Endothelial cell of umbilical vein (primary cell): ENCODE results near the gene NEK8. TPM values are rescaled to one million over a fixed set of nuclear protein-coding genes. Genes with fewer than 3 reads are reported as not detected.
"Not testable (repeated sequence)": the region's sequence is repeated elsewhere in the genome, so short reads cannot be mapped to it uniquely, and the experiment has no call there.

ENCODE experiments used
- BruUV-seq: library from RNA; stranded (reverse); fragments of 400-500 nt; replicated peaks from 2 replicates; lab custom pipeline; 2021; lab: Mats Ljungman, UMichigan
- CTCF ChIA-PET: fragments of 300-600, 350-600 bp; sonication (Branson Sonifier 250); formaldehyde crosslinking; loops from one replicate; lab custom pipeline; 2021; ENCODE audit warnings: antibody characterized with exemption, inconsistent platforms; lab: Charles Lee
- POLR2A ChIA-PET: fragments of 300-600, 350-600 bp; sonication (Branson Sonifier 250); formaldehyde crosslinking; loops from one replicate; lab custom pipeline; 2021; ENCODE audit warnings: antibody characterized with exemption, inconsistent platforms; lab: Charles Lee
- DNase-seq: peaks from one replicate; pipeline ENCODE4 v3.0.0-alpha.2; 2011; ENCODE audit warnings: low read depth, low spot score
- FAIRE-seq: peaks from 2 replicates; lab custom pipeline; 2011; peaks lifted over from hg19 to GRCh38; lab: Jason Lieb, UNC
- H2AFZ ChIP-seq: 2 replicates; pipeline ENCODE4 v1.6.0; 2012; ENCODE audit warnings: low read depth, low read length, control low read depth, inconsistent platforms
- H3K27ac ChIP-seq: 2 replicates; pipeline ENCODE4 v1.5.1; 2011; ENCODE audit warnings: low read depth, mild to moderate bottlenecking, control low read depth, low read length, moderate library complexity; ENCODE audit not compliant: insufficient read depth
- H3K27me3 ChIP-seq, 2 experiments: 2 replicates each; pipeline versions ENCODE4 v1.6.0 to v1.6.1; 2011; ENCODE audit warnings: low read length in 2 of 2, mixed read lengths in 1 of 2; ENCODE audit not compliant: control insufficient read depth in 2 of 2, insufficient read depth in 2 of 2
- H3K36me3 ChIP-seq, 2 experiments: 2 replicates in 1 of 2; 3 replicates in 1 of 2; pipeline ENCODE4 v1.5.1; 2011; ENCODE audit warnings: low read length in 2 of 2, mild to moderate bottlenecking in 1 of 2, moderate library complexity in 1 of 2; ENCODE audit not compliant: control insufficient read depth in 2 of 2, insufficient read depth in 2 of 2; ENCODE audit errors: extremely low read depth in 1 of 2
- H3K4me1 ChIP-seq: 3 replicates; pipeline ENCODE4 v1.5.1; 2011; ENCODE audit warnings: mild to moderate bottlenecking, low read length; ENCODE audit not compliant: control insufficient read depth, insufficient read depth; ENCODE audit errors: extremely low read depth
- H3K4me2 ChIP-seq: 2 replicates; pipeline ENCODE4 v1.6.1; 2011; ENCODE audit warnings: low read length, control low read depth, mixed read lengths; ENCODE audit not compliant: insufficient read depth
- H3K4me3 ChIP-seq, 3 experiments: fragments of 200-600 bp in 1 of 3; sonication (generic), shearing (Covaris generic) in 1 of 3; replicated peaks in 1 of 3; 2 replicates each; pipeline ENCODE4 v1.5.1; 2011 to 2016; ENCODE audit warnings: control low read depth in 3 of 3, low read length in 3 of 3, mild to moderate bottlenecking in 2 of 3, inconsistent platforms in 1 of 3, low read depth in 1 of 3, moderate library complexity in 1 of 3; ENCODE audit not compliant: insufficient read depth in 1 of 3
- H3K79me2 ChIP-seq: 2 replicates; pipeline ENCODE4 v1.6.0; 2012; ENCODE audit warnings: low read length, inconsistent platforms; ENCODE audit not compliant: control insufficient read depth, insufficient read depth
- H3K9ac ChIP-seq: replicated peaks from 2 replicates; pipeline ENCODE3; 2011; ENCODE audit warnings: low read length, control low read depth; ENCODE audit not compliant: insufficient read depth; ENCODE audit errors: extremely low read depth
- H3K9me1 ChIP-seq: replicated peaks from 3 replicates; pipeline ENCODE4 v1.6.0; 2011; ENCODE audit warnings: mild to moderate bottlenecking, low read length; ENCODE audit not compliant: control insufficient read depth, insufficient read depth; ENCODE audit errors: extremely low read depth
- H3K9me3 ChIP-seq: replicated peaks from 2 replicates; pipeline ENCODE4 v1.5.1; 2012; ENCODE audit warnings: low read length, inconsistent platforms; ENCODE audit not compliant: control insufficient read depth, insufficient read depth
- H4K20me1 ChIP-seq: replicated peaks from 2 replicates; pipeline ENCODE3; 2011; ENCODE audit warnings: mild to moderate bottlenecking, low read length; ENCODE audit not compliant: control insufficient read depth, insufficient read depth; ENCODE audit errors: extremely low read depth
- EZH2 ChIP-seq: IDR thresholded peaks from 2 replicates; pipeline ENCODE4 v1.6.1; 2012; ENCODE audit warnings: borderline replicate concordance, low read depth, mild to moderate bottlenecking, moderate library complexity, low read length, inconsistent platforms; ENCODE audit not compliant: severe bottlenecking
- FOS ChIP-seq: IDR thresholded peaks from 2 replicates; pipeline ENCODE4 v1.6.1; 2011; ENCODE audit warnings: mild to moderate bottlenecking, low read length, moderate library complexity, borderline replicate concordance; ENCODE audit not compliant: insufficient read depth
- GATA2 ChIP-seq: IDR thresholded peaks from 2 replicates; pipeline ENCODE4 v1.7.0; 2011; ENCODE audit warnings: low read depth, mild to moderate bottlenecking, moderate library complexity, mixed read lengths, low read length; ENCODE audit not compliant: insufficient read length, insufficient read depth
- JUN ChIP-seq: IDR thresholded peaks from 2 replicates; pipeline ENCODE4 v1.6.1; 2011; ENCODE audit warnings: borderline replicate concordance, low read depth; ENCODE audit not compliant: insufficient read length, insufficient read depth
- MYC ChIP-seq: IDR thresholded peaks from one replicate; pipeline ENCODE4 v1.6.1; 2011; ENCODE audit warnings: mild to moderate bottlenecking, low read depth, low read length
- POLR2A ChIP-seq: IDR thresholded peaks from 2 replicates; pipeline ENCODE4 v1.6.1; 2012; ENCODE audit warnings: low read depth, mild to moderate bottlenecking, control low read depth, low read length
- POLR2AphosphoS5 ChIP-seq: IDR thresholded peaks from 2 replicates; pipeline ENCODE4 v1.6.1; 2012; ENCODE audit warnings: low read depth, mild to moderate bottlenecking, control low read depth, low read length, moderate library complexity; ENCODE audit not compliant: insufficient read depth
- dilution Hi-C: fragments of 300-500 bp; cut with MboI; formaldehyde crosslinking; loops from one replicate; pipeline ENCODE4 v1.15.0; 2019; ENCODE audit warnings: low sequenced_read_pairs; ENCODE audit not compliant: extremely low pct_ligation_motif_present
- intact Hi-C: fragments of 100-400 bp; cut with micrococcal nuclease; formaldehyde crosslinking; loops from one replicate; pipeline ENCODE4 v1.10.0; 2022
- polyA plus RNA-seq, 4 experiments: library from polyadenylated mRNA; depleted of rRNA in 3 of 4; stranded (reverse) in 3 of 4; unstranded in 1 of 4; fragments of >200 nt; gene quantifications; 2 replicates each; pipeline versions ENCODE4 v1.2.1 to v1.2.3, GENCODE V29; 2011 to 2012; ENCODE audit warnings: missing spikeins in 1 of 4
- total RNA-seq: library from RNA; stranded (reverse); gene quantifications from 2 replicates; pipeline ENCODE4 v1.2.3, GENCODE V29; 2021
- TF ChIP-seq, protein P1 (sequence below), 2 donors: IDR thresholded peaks; 1 replicate in 1 of 2; 2 replicates in 1 of 2; pipeline ENCODE4 v1.5.1; 2011; ENCODE audit warnings: low read length in 2 of 2, mild to moderate bottlenecking in 2 of 2, moderate library complexity in 2 of 2, control low read depth in 1 of 2, inconsistent platforms in 1 of 2, low read depth in 1 of 2; ENCODE audit not compliant: insufficient read depth in 1 of 2; ENCODE audit errors: extremely low read depth in 1 of 2
- TF ChIP-seq, protein P2 (sequence below): IDR thresholded peaks from 2 replicates; pipeline ENCODE4 v1.6.1; 2011; ENCODE audit not compliant: insufficient read depth, insufficient read length

NEK8 gene
- total and polyA plus RNA-seq, 2 donors (not counting 3 experiments of a cell fraction or from before 2014, with no cell fraction given), result 3.1 to 3.2 TPM

DNA sequence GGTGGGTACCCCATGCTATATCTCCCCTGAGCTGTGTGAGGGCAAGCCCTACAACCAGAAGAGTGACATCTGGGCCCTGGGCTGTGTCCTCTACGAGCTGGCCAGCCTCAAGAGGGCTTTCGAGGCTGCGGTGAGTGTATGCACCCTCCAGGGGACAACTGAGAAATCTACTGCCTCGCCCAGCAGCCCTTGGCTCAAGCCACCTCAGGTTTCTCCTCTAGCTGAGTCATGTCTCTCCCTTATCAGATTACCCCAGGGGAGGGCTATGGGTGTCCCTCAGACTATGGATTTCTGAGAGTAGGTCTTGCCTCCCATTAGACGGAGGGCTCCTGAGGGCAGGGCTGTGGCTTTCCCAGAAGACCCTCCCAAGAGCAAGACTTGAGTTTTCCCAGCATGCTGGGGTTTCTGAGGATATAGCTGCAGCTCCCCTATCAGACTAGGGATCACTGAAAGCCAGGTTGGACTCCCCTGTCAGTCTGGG, 6.7 kb downstream of the NEK8 start:
- H2AFZ ChIP-seq, result no peak overlapping the region
- no peaks in the 10 kb centered on the region for H3K4me1 ChIP-seq
- POLR2A ChIA-PET, result no interaction called here
- no peaks in the 10 kb centered on the region for H4K20me1 ChIP-seq
- intact Hi-C loops (no loop called here), dilution Hi-C loops (no loop called here)
- no peaks in the 10 kb centered on the region for H3K9me1 ChIP-seq
- CTCF ChIA-PET, result interaction anchor here (1.4 to 13.7 kb wide), 2 partner anchors 8 to 12 kb away, joined by 8 to 602 read pairs; partner anchors contain the start of gene TRAF4
- no peaks in the 10 kb centered on the region for H3K36me3 ChIP-seq
- no peaks in the 10 kb centered on the region for H3K27me3 ChIP-seq
- no peak overlapping the region for H3K4me2 ChIP-seq
- no peak overlapping the region for H3K27ac ChIP-seq
- no peak overlapping the region for H3K9ac ChIP-seq
- no peaks in the 10 kb centered on the region for H3K79me2 ChIP-seq
- no TSS peak for BruUV-seq
- TF ChIP-seq MYC, result no peak
- TF ChIP-seq, protein P1, sequence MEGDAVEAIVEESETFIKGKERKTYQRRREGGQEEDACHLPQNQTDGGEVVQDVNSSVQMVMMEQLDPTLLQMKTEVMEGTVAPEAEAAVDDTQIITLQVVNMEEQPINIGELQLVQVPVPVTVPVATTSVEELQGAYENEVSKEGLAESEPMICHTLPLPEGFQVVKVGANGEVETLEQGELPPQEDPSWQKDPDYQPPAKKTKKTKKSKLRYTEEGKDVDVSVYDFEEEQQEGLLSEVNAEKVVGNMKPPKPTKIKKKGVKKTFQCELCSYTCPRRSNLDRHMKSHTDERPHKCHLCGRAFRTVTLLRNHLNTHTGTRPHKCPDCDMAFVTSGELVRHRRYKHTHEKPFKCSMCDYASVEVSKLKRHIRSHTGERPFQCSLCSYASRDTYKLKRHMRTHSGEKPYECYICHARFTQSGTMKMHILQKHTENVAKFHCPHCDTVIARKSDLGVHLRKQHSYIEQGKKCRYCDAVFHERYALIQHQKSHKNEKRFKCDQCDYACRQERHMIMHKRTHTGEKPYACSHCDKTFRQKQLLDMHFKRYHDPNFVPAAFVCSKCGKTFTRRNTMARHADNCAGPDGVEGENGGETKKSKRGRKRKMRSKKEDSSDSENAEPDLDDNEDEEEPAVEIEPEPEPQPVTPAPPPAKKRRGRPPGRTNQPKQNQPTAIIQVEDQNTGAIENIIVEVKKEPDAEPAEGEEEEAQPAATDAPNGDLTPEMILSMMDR (IDR thresholded peaks at IDR 0.05; ENCODE audit: extremely low read depth in 1 of 2, insufficient read depth in 1 of 2, low read depth in 1 of 2, low read length in 2 of 2), result no peak
- no peak for TF ChIP-seq JUN
- TF ChIP-seq, protein P2, sequence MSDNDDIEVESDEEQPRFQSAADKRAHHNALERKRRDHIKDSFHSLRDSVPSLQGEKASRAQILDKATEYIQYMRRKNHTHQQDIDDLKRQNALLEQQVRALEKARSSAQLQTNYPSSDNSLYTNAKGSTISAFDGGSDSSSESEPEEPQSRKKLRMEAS, result no peak
- TF ChIP-seq FOS, result no peak
- TF ChIP-seq POLR2A, result no peak
- TF ChIP-seq EZH2, result no peak
- no peak for TF ChIP-seq POLR2AphosphoS5
- no peak for TF ChIP-seq GATA2
- FAIRE-seq (no peak), DNase-seq (no peak)
- H3K4me3 ChIP-seq, result no peak overlapping the region
- H3K9me3 ChIP-seq, result no peaks in the 10 kb centered on the region

DNA sequence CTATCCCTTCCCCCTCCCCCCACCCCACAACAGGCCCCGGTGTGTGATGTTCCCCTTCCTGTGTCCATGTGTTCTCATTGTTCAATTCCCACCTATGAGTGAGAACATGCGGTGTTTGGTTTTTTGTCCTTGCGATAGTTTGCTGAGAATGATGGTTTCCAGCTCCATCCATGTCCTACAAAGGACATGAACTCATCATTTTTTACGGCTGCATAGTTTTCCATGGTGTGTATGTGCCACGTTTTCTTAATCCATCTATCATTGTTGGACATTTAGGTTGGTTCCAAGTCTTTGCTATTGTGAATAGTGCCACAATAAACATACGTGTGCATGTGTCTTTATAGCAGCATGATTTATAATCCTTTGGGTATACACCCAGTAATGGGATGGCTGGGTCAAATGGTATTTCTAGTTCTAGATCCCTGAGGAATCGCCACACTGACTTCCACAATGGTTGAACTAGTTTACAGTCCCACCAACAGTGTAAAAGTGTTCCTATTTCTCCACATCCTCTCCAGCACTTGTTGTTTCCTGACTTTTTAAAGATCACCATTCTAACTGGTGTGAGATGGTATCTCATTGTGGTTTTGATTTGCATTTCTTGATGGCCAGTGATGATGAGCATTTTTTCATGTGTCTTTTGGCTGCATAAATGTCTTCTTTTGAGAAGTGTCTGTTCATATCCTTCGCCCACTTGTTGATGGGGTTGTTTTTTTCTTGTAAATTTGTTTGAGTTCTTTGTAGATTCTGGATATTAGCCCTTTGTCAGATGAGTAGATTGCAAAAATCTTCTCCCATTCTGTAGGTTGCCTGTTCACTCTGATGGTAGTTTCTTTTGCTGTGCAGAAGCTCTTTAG, 7.6 kb downstream of the NEK8 start:
- H3K4me3 ChIP-seq, DNase-seq, H3K9me3 ChIP-seq, H3K9ac ChIP-seq, H2AFZ ChIP-seq, FAIRE-seq, H3K9me1 ChIP-seq, intact Hi-C loops, H3K4me2 ChIP-seq, H3K27ac ChIP-seq, dilution Hi-C loops, POLR2A ChIA-PET, H3K36me3 ChIP-seq, H4K20me1 ChIP-seq, H3K27me3 ChIP-seq, H3K4me1 ChIP-seq, BruUV-seq, H3K79me2 ChIP-seq: not testable (repeated sequence)
- CTCF ChIA-PET, result interaction anchor here (1.2 to 13.7 kb wide), 3 partner anchors 9 to 11 kb away, joined by 3 to 602 read pairs (median 8); partner anchors contain the start of gene TRAF4
